HCT116 (cell line): ENCODE results near the gene ACTRT2. TPM values are rescaled to one million over a fixed set of nuclear protein-coding genes. Genes with fewer than 3 reads are reported as not detected.

ENCODE experiments used
- ATAC-seq: fragments of 200-7000 bp; cut with Tn5 transposase; 2 replicates; pipeline ENCODE4 v1.9.1; 2020; ENCODE audit warnings: mild to moderate bottlenecking, moderate library complexity
- BruUV-seq: library from RNA; stranded (reverse); fragments of 400-500 nt; replicated peaks from 2 replicates; lab custom pipeline; 2021; lab: Mats Ljungman, UMichigan
- CTCF ChIA-PET: fragments of 300-600 bp; sonication (Branson Sonifier 250); formaldehyde crosslinking; loops from one replicate; lab custom pipeline; 2021; ENCODE audit warnings: antibody characterized with exemption; lab: Charles Lee
- POLR2A ChIA-PET: fragments of 300-600, 350-600 bp; sonication (Branson Sonifier 250); formaldehyde crosslinking; loops from one replicate; lab custom pipeline; 2021; ENCODE audit warnings: antibody characterized with exemption; lab: Charles Lee
- RAD21 ChIA-PET, 2 experiments: fragments of 300-600 bp; sonication (Branson Sonifier 250); formaldehyde crosslinking; loops; one replicate each; lab custom pipeline; 2023; ENCODE audit warnings: low total read pairs in 2 of 2; ENCODE audit not compliant: uncharacterized antibody in 2 of 2, unreplicated experiment in 2 of 2, low non-redundant PET in 1 of 2; lab: Charles Lee
- DNase-seq: peaks from one replicate; pipeline ENCODE4 v3.0.0-alpha.2; 2010; ENCODE audit warnings: low read depth, low spot score
- H2AFZ ChIP-seq: fragments of 200-600 bp; shearing (Covaris generic), sonication (generic); 2 replicates; pipeline ENCODE4 v1.6.1; 2017; ENCODE audit warnings: low read depth, mixed run types, mixed read lengths, antibody characterized with exemption, low read length; ENCODE audit not compliant: poor library complexity, severe bottlenecking
- H3K27ac ChIP-seq: 2 replicates; pipeline ENCODE4 v1.5.1; 2012; ENCODE audit warnings: low read depth, low read length
- H3K27me3 ChIP-seq: fragments of 200-600 bp; sonication (generic); 2 replicates; pipeline ENCODE4 v1.6.1; 2016; ENCODE audit warnings: mixed run types, low read length, mixed read lengths; ENCODE audit not compliant: insufficient read depth
- H3K36me3 ChIP-seq, 2 experiments: fragments of 200-500 bp in 1 of 2; fragments of 200-600 bp in 1 of 2; sonication (Bioruptor generic) in 1 of 2; sonication (generic) in 1 of 2; 2 replicates each; pipeline versions ENCODE4 v1.5.1 to v1.6.1; 2014 to 2016; ENCODE audit warnings: low read length in 2 of 2, inconsistent platforms in 1 of 2, mixed read lengths in 1 of 2, mixed run types in 1 of 2; ENCODE audit not compliant: insufficient read depth in 2 of 2, control insufficient read depth in 1 of 2
- H3K4me1 ChIP-seq, 2 experiments: fragments of 200-600 bp in 1 of 2; sonication (generic) in 1 of 2; 2 replicates each; pipeline versions ENCODE4 v1.5.1 to v1.6.1; 2012 to 2017; ENCODE audit warnings: low read length in 2 of 2, inconsistent platforms in 1 of 2, mild to moderate bottlenecking in 1 of 2, mixed read lengths in 1 of 2, mixed run types in 1 of 2, moderate library complexity in 1 of 2; ENCODE audit not compliant: insufficient read depth in 2 of 2, control insufficient read depth in 1 of 2
- H3K4me2 ChIP-seq: fragments of 200-600 bp; sonication (generic); 2 replicates; pipeline ENCODE4 v1.6.1; 2017; ENCODE audit warnings: mixed run types, low read length, mixed read lengths
- H3K4me3 ChIP-seq, 2 experiments: fragments of 200-600 bp in 1 of 2; sonication (generic) in 1 of 2; replicated peaks in 1 of 2; 2 replicates each; pipeline ENCODE4 v1.5.1; 2011 to 2016; ENCODE audit warnings: low read length in 2 of 2, control low read depth in 1 of 2, low read depth in 1 of 2, mild to moderate bottlenecking in 1 of 2, mixed read lengths in 1 of 2, mixed run types in 1 of 2
- H3K79me2 ChIP-seq: fragments of 200-600 bp; sonication (generic); 2 replicates; pipeline ENCODE4 v1.6.1; 2017; ENCODE audit warnings: mild to moderate bottlenecking, mixed run types, low read length, moderate library complexity, mixed read lengths; ENCODE audit not compliant: insufficient read depth
- H3K9ac ChIP-seq: fragments of 200-600 bp; sonication (generic); 2 replicates; pipeline ENCODE4 v1.6.1; 2016; ENCODE audit warnings: low read length, mixed read lengths
- H3K9me2 ChIP-seq: fragments of 200-600 bp; sonication (generic), shearing (Covaris generic); 2 replicates; pipeline ENCODE4 v1.6.1; 2017; ENCODE audit warnings: mixed run types, mild to moderate bottlenecking, moderate library complexity; ENCODE audit not compliant: insufficient read depth
- H3K9me3 ChIP-seq, 2 experiments: fragments of 200-500 bp in 1 of 2; fragments of 200-600 bp in 1 of 2; sonication (Bioruptor generic) in 1 of 2; sonication (generic) in 1 of 2; 2 replicates each; pipeline ENCODE4 v1.6.1; 2014 to 2017; ENCODE audit warnings: low read length in 2 of 2, mixed read lengths in 2 of 2, inconsistent platforms in 1 of 2, low read depth in 1 of 2, mild to moderate bottlenecking in 1 of 2, mixed run types in 1 of 2, moderate library complexity in 1 of 2; ENCODE audit not compliant: control insufficient read depth in 1 of 2, insufficient read depth in 1 of 2
- H4K20me1 ChIP-seq: fragments of 200-600 bp; sonication (generic), shearing (Covaris generic); 2 replicates; pipeline ENCODE4 v1.6.1; 2017; ENCODE audit warnings: mixed run types, mild to moderate bottlenecking, moderate library complexity; ENCODE audit not compliant: insufficient read depth
- CBX3 ChIP-seq: IDR thresholded peaks from 2 replicates; pipeline ENCODE4 v1.6.1; 2012; ENCODE audit warnings: low read depth
- CEBPB ChIP-seq: IDR thresholded peaks from 2 replicates; pipeline ENCODE4 v1.6.1; 2012; ENCODE audit warnings: low read depth
- CTCF ChIP-seq, 3 experiments: fragments of 200-600 bp in 1 of 3; sonication (generic) in 1 of 3; IDR thresholded peaks in 2 of 3; conservative IDR thresholded peaks in 1 of 3; 2 replicates each; pipeline ENCODE4 v1.5.1; 2012 to 2017; ENCODE audit warnings: low read depth in 2 of 3, low read length in 2 of 3, antibody characterized with exemption in 1 of 3, borderline replicate concordance in 1 of 3, control low read depth in 1 of 3, mild to moderate bottlenecking in 1 of 3, mixed read lengths in 1 of 3, mixed run types in 1 of 3, moderate library complexity in 1 of 3; ENCODE audit not compliant: insufficient read depth in 1 of 3
- ELF1 ChIP-seq: IDR thresholded peaks from 2 replicates; pipeline ENCODE4 v1.6.1; 2012; ENCODE audit warnings: low read depth, borderline replicate concordance
- EZH2 ChIP-seq: fragments of 200-600 bp; sonication (generic); IDR thresholded peaks from 2 replicates; pipeline ENCODE4 v1.6.1; 2017; ENCODE audit warnings: antibody characterized with exemption, mixed run types
- EZH2phosphoT487 ChIP-seq: fragments of 200-600 bp; IDR thresholded peaks from 2 replicates; pipeline ENCODE4 v1.6.1; 2018; ENCODE audit warnings: antibody characterized with exemption, borderline replicate concordance
- FOSL1 ChIP-seq: IDR thresholded peaks from 2 replicates; pipeline ENCODE4 v1.6.1; 2012; ENCODE audit warnings: low read depth
- JUND ChIP-seq: IDR thresholded peaks from 2 replicates; pipeline ENCODE4 v1.6.1; 2012
- POLR2A ChIP-seq: IDR thresholded peaks from 2 replicates; pipeline ENCODE4 v1.7.0; 2011; ENCODE audit warnings: borderline replicate concordance; ENCODE audit not compliant: insufficient read depth, insufficient read length; ENCODE audit errors: extremely low read depth
- POLR2AphosphoS5 ChIP-seq: IDR thresholded peaks from 2 replicates; pipeline ENCODE4 v1.6.1; 2011; ENCODE audit warnings: mild to moderate bottlenecking, low read depth, low read length, moderate library complexity
- RAD21 ChIP-seq: IDR thresholded peaks from 2 replicates; pipeline ENCODE4 v1.6.1; 2012; ENCODE audit warnings: low read depth, mild to moderate bottlenecking
- REST ChIP-seq: IDR thresholded peaks from 2 replicates; pipeline ENCODE4 v1.6.1; 2012; ENCODE audit warnings: low read depth
- SIN3A ChIP-seq: IDR thresholded peaks from 2 replicates; pipeline ENCODE4 v1.6.1; 2012; ENCODE audit warnings: low read depth
- SRF ChIP-seq: IDR thresholded peaks from 2 replicates; pipeline ENCODE4 v1.6.1; 2012; ENCODE audit warnings: low read depth
- TCF7L2 ChIP-seq: IDR thresholded peaks from 2 replicates; pipeline ENCODE4 v1.7.0; 2011; ENCODE audit warnings: borderline replicate concordance, inconsistent platforms; ENCODE audit not compliant: insufficient read depth, insufficient read length; ENCODE audit errors: extremely low read depth
- YY1 ChIP-seq: IDR thresholded peaks from 2 replicates; pipeline ENCODE4 v1.6.1; 2011; ENCODE audit warnings: low read length, low read depth, moderate library complexity, mild to moderate bottlenecking; ENCODE audit not compliant: insufficient replicate concordance; ENCODE audit errors: extremely low read depth
- ZBTB33 ChIP-seq: IDR thresholded peaks from 2 replicates; pipeline ENCODE4 v1.6.1; 2011; ENCODE audit warnings: mild to moderate bottlenecking, low read length, moderate library complexity; ENCODE audit not compliant: insufficient replicate concordance; ENCODE audit errors: extremely low read depth
- ZFX ChIP-seq: fragments of 450-650 bp; IDR thresholded peaks from 2 replicates; pipeline ENCODE4 v1.6.1; 2017
- ZNF274 ChIP-seq: fragments of 200-500 bp; sonication (Bioruptor generic); IDR thresholded peaks from 2 replicates; pipeline ENCODE4 v1.6.1; 2014; ENCODE audit warnings: mild to moderate bottlenecking, low read depth, low read length, inconsistent platforms
- intact Hi-C: fragments of 100-400 bp; cut with micrococcal nuclease; formaldehyde crosslinking; loops from 2 replicates; pipeline ENCODE4 v1.10.0; 2022
- total RNA-seq: library from RNA; stranded (reverse); gene quantifications from one replicate; pipeline ENCODE4 v1.2.1, GENCODE V29; 2021; ENCODE audit not compliant: unreplicated experiment

The ACTRT2 gene
- total RNA-seq, 1 experiment from 2014 or later, result not detected

GRCh38 chr1:3036447-3037280 lies 15.4 kb downstream of the ACTRT2 start:
- TF ChIP-seq YY1 (no peak), POLR2A (no peak), POLR2AphosphoS5 (no peak), REST (no peak), CBX3 (no peak), ZNF274 (no peak), TCF7L2 (no peak), CTCF (IDR thresholded peaks at IDR 0.05 in 2 of 3, conservative IDR thresholded peaks at IDR 0.05 in 1 of 3; ENCODE audit: borderline replicate concordance in 1 of 3, insufficient read depth in 1 of 3, low read depth in 2 of 3, low read length in 2 of 3) (no peak), FOSL1 (no peak), EZH2 (no peak), ZFX (no peak), ELF1 (no peak), JUND (no peak), EZH2phosphoT487 (no peak), SRF (no peak), CEBPB (no peak), SIN3A (no peak), ZBTB33 (no peak), RAD21 (no peak)
- H3K27me3 ChIP-seq, result peaks cover 27% of the 10 kb centered on the region
- no peak overlapping the region for H3K4me2 ChIP-seq
- H3K4me1 ChIP-seq, result no peaks in the 10 kb centered on the region
- H3K27ac ChIP-seq, result no peak overlapping the region
- ChIA-PET POLR2A (no interaction called here), RAD21 (no interaction called here), CTCF (no interaction called here)
- no peaks in the 10 kb centered on the region for H3K9me3 ChIP-seq
- ATAC-seq (no peak), DNase-seq (no peak)
- H2AFZ ChIP-seq, result no peak overlapping the region
- H3K4me3 ChIP-seq, result no peak overlapping the region
- intact Hi-C loops, result no loop called here
- H3K9ac ChIP-seq, result no peak overlapping the region
- no peaks in the 10 kb centered on the region for H3K9me2 ChIP-seq
- H3K36me3 ChIP-seq, result no peaks in the 10 kb centered on the region
- H3K79me2 ChIP-seq, result no peaks in the 10 kb centered on the region
- BruUV-seq, result no TSS peak
- no peaks in the 10 kb centered on the region for H4K20me1 ChIP-seq
